GM18909 (cell line): Measurements from ENCODE around the gene LRCH4.

Experiments used
- ATAC-seq: cut with Tn5 transposase; IDR thresholded peaks from one replicate; pipeline ENCODE4 v1.9.1; 2021; ENCODE audit warnings: mild to moderate bottlenecking; ENCODE audit not compliant: unreplicated experiment, poor library complexity

LRCH4 gene

GRCh38 chr7:100585511-100586265 is at the start of gene LRCH4:
Gene LRCH4, minus strand, starts transcription at chr7:100586129. Its CDS starts 29 bp downstream, at chr7:100586100.
- peak; percentile 24 for ATAC-seq

GRCh38 chr7:100632951-100633717 is 47.2 kb upstream of the LRCH4 start:
- peak; percentile 55 for ATAC-seq

GRCh38 chr7:100630066-100630465 is 44.1 kb upstream of the LRCH4 start:
- ATAC-seq, result no peak

GRCh38 chr7:100629117-100629716 is 43.3 kb upstream of the LRCH4 start:
- no peak for ATAC-seq

GRCh38 chr7:100627238-100627549 is 41.3 kb upstream of the LRCH4 start:
- no peak for ATAC-seq

GRCh38 chr7:100626530-100627237 is 40.8 kb upstream of the LRCH4 start:
- peak; percentile 83 for ATAC-seq

- ATAC-seq, result no peak
Measured at GRCh38 chr7:100626055-100626454, 40.1 kb upstream of the LRCH4 start.

GRCh38 chr7:100623951-100624824 is 38.3 kb upstream of the LRCH4 start:
- no peak for ATAC-seq

GRCh38 chr7:100621554-100621953 is 35.6 kb upstream of the LRCH4 start:
- no peak for ATAC-seq

- no peak for ATAC-seq
Measured at GRCh38 chr7:100620804-100621203, 34.9 kb upstream of the LRCH4 start.

- ATAC-seq, result no peak
Measured at GRCh38 chr7:100620239-100620638, 34.3 kb upstream of the LRCH4 start.

GRCh38 chr7:100614308-100614861 is 28.5 kb upstream of the LRCH4 start:
- no peak for ATAC-seq

- ATAC-seq, result no peak
Measured at GRCh38 chr7:100613412-100614175, 27.7 kb upstream of the LRCH4 start.

GRCh38 chr7:100612730-100613390 is 26.9 kb upstream of the LRCH4 start:
- ATAC-seq, result no peak

GRCh38 chr7:100611983-100612729 is 26.2 kb upstream of the LRCH4 start, which contains the start of gene MOSPD3:
Gene MOSPD3, plus strand, starts transcription at chr7:100612540. Its CDS starts 252 bp downstream, at chr7:100612792.
- ATAC-seq, result peak; percentile 93

GRCh38 chr7:100609958-100610357 is 24.0 kb upstream of the LRCH4 start:
- no peak for ATAC-seq

- no peak for ATAC-seq
Measured at GRCh38 chr7:100607111-100607510, 21.2 kb upstream of the LRCH4 start.
